AG04450 (cell line): ENCODE measurements around the gene IL3. TPM values are rescaled to one million over a fixed set of nuclear protein-coding genes. Genes with fewer than 3 reads are reported as not detected.

Experiments used
- CTCF ChIA-PET: fragments of 300-600, 350-600 bp; formaldehyde crosslinking; extraction: SDS; loops from one replicate; lab custom pipeline; 2022; ENCODE audit warnings: antibody characterized with exemption, inconsistent platforms; lab: Charles Lee
- POLR2A ChIA-PET: fragments of 350-600 bp; formaldehyde crosslinking; extraction: SDS; loops from one replicate; lab custom pipeline; 2021; ENCODE audit warnings: antibody characterized with exemption, inconsistent platforms; lab: Yijun Ruan, JAX
- DNase-seq: peaks from one replicate; pipeline ENCODE4 v3.0.0-alpha.2; 2011; ENCODE audit warnings: low read depth, low spot score
- H3K27ac ChIP-seq: one replicate; pipeline ENCODE4 v1.5.1; 2012; ENCODE audit warnings: low read depth, low read length, control low read depth
- H3K27me3 ChIP-seq: one replicate; pipeline ENCODE4 v1.6.0; 2012; ENCODE audit warnings: low read length; ENCODE audit not compliant: control insufficient read depth, insufficient read depth
- H3K4me3 ChIP-seq: 2 replicates; pipeline ENCODE4 v1.5.1; 2011; ENCODE audit warnings: mild to moderate bottlenecking, low read depth, low read length, control low read depth
- H3K9me3 ChIP-seq: 2 replicates; pipeline ENCODE4 v1.5.1; 2012; ENCODE audit warnings: low read length; ENCODE audit not compliant: control insufficient read depth, insufficient read depth
- polyA plus RNA-seq: library from polyadenylated mRNA; depleted of rRNA; stranded (reverse); fragments of >200 nt; gene quantifications from 2 replicates; pipeline ENCODE4 v1.2.3, GENCODE V29; 2011
- TF ChIP-seq, protein P1 (sequence below): IDR thresholded peaks from 2 replicates; pipeline ENCODE4 v1.5.1; 2011; ENCODE audit warnings: low read depth, low read length, control low read depth, inconsistent platforms

IL3 gene
- polyA plus RNA-seq, 1 experiment, result not detected

DNA sequence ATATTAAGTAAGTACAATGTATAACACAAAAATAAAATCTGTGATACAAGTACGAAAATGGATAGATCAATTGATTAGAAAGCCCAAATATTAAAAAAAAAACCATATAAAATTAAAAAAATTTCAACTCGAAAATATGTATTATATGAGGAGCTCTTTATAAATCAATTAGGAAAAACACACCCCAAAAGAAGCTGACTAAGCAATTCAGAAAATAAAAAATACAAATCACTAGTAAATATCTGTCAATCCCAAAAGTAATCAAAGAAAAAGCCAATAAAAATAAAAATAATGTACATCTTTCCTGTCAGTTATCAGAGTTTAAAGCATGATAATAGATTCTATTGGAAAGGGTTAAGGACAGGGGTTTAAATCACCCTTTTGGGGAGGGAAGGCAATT lies 38.8 kb upstream of the IL3 start:
- H3K27me3 ChIP-seq, result peaks cover 16% of the 10 kb centered on the region
- DNase-seq, result no peak
- TF ChIP-seq, protein P1, sequence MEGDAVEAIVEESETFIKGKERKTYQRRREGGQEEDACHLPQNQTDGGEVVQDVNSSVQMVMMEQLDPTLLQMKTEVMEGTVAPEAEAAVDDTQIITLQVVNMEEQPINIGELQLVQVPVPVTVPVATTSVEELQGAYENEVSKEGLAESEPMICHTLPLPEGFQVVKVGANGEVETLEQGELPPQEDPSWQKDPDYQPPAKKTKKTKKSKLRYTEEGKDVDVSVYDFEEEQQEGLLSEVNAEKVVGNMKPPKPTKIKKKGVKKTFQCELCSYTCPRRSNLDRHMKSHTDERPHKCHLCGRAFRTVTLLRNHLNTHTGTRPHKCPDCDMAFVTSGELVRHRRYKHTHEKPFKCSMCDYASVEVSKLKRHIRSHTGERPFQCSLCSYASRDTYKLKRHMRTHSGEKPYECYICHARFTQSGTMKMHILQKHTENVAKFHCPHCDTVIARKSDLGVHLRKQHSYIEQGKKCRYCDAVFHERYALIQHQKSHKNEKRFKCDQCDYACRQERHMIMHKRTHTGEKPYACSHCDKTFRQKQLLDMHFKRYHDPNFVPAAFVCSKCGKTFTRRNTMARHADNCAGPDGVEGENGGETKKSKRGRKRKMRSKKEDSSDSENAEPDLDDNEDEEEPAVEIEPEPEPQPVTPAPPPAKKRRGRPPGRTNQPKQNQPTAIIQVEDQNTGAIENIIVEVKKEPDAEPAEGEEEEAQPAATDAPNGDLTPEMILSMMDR, result no peak
- CTCF ChIA-PET, result interaction anchor here (0.7 kb wide), 1 partner anchor 24 kb away, joined by 3 read pairs; no protein-coding TSS in a partner anchor
- no peaks in the 10 kb centered on the region for H3K9me3 ChIP-seq
- POLR2A ChIA-PET, result no interaction called here
- H3K4me3 ChIP-seq, result no peak overlapping the region
- no peak overlapping the region for H3K27ac ChIP-seq

DNA sequence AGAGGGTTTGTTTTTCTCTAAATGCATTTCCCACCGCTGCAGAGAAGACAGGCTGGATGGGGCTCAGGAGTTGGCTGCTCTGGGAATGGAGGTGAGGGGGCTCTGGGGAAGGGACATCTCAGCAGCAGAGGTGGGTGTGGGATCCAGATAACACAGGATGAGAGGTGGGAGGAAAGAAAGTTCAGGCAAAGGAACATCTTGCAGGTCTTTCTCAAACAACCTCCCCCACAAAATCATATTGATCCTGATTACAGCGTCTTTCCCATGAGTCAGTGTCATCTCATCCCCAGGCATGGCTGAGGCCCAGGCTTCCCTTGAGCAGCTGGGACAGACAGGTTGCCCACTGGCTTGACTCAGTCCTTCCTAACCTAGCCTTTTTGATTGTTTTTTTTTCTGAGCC lies 37.7 kb upstream of the IL3 start:
- H3K27me3 ChIP-seq, result peaks cover 13% of the 10 kb centered on the region
- TF ChIP-seq, protein P1, result no peak
- H3K4me3 ChIP-seq, result no peak overlapping the region
- no peak for DNase-seq
- no peak overlapping the region for H3K27ac ChIP-seq
- no peaks in the 10 kb centered on the region for H3K9me3 ChIP-seq
- ChIA-PET CTCF (no interaction called here), POLR2A (no interaction called here)

DNA sequence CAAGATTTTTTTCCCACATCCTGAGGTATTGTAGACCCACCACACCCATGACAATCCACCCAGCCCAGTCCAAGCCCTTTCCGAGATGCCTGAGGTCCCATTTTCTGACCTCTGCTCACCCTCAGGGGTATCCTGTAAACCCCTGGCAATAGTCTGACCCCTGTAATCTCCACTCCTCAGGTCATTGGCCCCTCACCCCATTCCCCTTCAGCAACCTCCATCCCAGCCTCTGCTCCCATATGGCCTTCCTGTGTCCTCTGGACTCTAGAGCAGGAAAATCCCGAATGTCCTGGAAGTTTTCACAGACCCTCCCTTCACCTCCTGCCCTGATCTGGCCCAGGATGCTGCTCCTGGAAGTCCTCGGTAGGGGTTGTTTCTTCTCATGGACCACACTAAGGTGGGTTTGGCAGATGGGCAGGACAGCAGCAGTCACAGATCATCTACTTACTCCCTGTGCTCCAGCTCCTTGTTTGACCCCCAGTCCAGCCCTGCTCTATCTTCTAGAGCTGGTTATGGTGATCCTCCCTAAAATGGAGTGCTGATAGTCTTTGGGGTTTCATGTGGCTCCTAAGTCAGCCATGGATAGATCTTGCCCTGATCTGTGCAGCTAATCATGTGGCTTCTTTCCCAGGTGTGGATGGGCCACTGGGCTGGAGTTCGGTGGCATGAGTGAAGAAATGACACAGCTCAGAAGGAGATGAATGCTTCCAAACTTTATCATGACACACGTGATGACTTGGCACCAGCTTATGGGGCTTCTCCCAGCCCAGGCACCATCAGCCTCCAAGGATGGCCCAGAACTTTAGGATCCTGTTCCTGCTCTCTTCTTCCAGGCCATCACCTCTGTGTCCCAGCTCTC lies 37.0 kb upstream of the IL3 start:
- peaks cover 7% of the 10 kb centered on the region for H3K27me3 ChIP-seq
- no peak for DNase-seq
- TF ChIP-seq, protein P1, result no peak
- no peaks in the 10 kb centered on the region for H3K9me3 ChIP-seq
- CTCF ChIA-PET, result no interaction called here
- POLR2A ChIA-PET, result no interaction called here
- no peak overlapping the region for H3K4me3 ChIP-seq
- H3K27ac ChIP-seq, result no peak overlapping the region

DNA sequence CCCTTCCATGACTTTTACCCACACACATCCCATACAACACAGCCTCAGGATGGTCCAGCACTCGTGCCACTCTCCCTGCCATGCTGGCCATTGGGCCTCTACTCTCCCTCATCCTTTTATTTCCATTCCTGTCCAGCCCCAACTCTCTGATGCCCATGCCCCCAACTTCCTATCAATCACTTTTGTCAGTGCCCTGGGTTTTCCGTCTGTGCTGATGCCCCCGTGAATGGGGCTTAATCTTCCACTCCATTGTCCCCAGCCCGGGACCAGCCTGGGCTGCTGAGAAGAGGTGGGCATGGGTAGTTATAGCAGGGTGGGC lies 36.4 kb upstream of the IL3 start:
- no peak overlapping the region for H3K4me3 ChIP-seq
- H3K27ac ChIP-seq, result no peak overlapping the region
- DNase-seq, result no peak
- TF ChIP-seq, protein P1, result no peak
- H3K27me3 ChIP-seq, result peaks cover 4% of the 10 kb centered on the region
- H3K9me3 ChIP-seq, result no peaks in the 10 kb centered on the region
- POLR2A ChIA-PET, result no interaction called here
- CTCF ChIA-PET, result no interaction called here

DNA sequence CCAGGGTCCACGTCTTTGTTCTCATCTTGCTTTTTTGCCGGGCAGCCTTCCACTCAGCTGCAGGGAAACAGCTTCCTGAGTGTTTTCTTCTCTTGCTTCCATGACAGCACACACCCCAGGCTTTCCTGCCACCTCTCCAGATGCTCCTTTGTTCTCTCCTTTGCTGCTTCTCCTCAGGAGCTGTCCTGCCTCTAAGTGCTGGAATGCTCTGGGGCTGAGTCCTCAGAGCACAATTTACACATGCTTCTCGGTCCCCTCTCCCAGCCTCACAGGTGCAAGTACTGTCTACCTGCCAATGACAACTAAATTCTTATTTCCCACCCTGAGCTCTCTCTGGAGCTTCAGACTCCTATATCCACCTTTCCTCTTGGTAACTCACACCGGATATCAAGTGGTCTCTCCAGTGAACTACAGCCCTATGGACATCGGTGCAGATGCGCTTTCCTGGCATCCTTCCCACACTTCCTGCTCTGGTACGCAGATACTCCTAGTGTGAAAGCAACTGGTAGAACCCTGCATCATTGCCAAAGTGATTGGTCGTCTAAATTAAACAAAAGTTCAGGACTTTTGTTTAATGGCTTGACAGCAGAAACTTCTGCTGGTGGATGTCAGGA lies 35.6 kb upstream of the IL3 start:
- TF ChIP-seq, protein P1, result no peak
- DNase-seq, result no peak
- ChIA-PET POLR2A (no interaction called here), CTCF (no interaction called here)
- no peaks in the 10 kb centered on the region for H3K27me3 ChIP-seq
- H3K27ac ChIP-seq, result no peak overlapping the region
- H3K4me3 ChIP-seq, result no peak overlapping the region
- no peaks in the 10 kb centered on the region for H3K9me3 ChIP-seq
